Activated naive CD4-positive, alpha-beta T cell treated with anti-CD3 and anti-CD28 coated beads, Interleukin-2, amount 50 U/mL, for 16 hours (primary cell): ENCODE data around the gene B4GALNT3.
"Not testable (repeated sequence)": the region's sequence is repeated elsewhere in the genome, so short reads cannot be mapped to it uniquely, and the experiment has no call there.

Experiments
- DNase-seq: peaks from one replicate; pipeline ENCODE4 v3.0.0-alpha.2; 2020

Gene B4GALNT3

GRCh38 chr12:561391-561705 lies 101.6 kb downstream of the B4GALNT3 start:
- no peak for DNase-seq

DNA sequence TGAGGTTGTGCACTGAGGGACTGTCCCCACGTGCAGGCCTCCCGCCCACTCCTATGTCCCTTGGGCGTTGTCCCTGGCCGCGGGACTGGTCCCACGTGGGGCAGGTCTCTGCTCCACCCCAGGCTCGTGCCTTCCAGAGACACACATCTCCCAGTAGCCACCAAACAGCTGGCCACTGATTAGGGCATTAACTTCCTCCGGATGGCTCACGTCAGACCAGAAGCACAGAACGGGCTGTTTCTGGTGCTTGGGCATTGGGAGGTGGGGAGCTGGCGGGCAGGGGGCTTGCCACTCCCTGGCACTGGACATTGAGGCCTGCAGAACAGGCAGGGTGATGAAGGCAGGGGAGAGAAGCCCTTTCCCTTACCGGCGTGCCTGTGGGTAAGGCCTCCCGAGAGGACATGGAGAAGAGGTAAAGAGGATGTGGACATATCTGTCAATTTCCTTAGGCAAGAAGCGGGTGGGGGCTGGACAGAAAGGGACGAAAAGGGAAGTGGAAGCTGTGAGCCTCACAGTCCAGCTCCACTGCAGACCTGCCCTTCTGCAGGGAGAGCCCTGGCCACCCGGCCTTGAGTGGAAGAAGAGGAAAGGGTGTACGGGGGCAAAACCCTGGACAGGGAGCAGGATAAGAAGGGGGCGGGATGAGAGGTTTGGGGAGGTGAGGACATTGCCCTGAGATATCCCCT lies 102.3 kb downstream of the B4GALNT3 start:
- DNase-seq, result no peak

GRCh38 chr12:562634-563033 lies 102.9 kb downstream of the B4GALNT3 start:
- DNase-seq, result no peak

DNA sequence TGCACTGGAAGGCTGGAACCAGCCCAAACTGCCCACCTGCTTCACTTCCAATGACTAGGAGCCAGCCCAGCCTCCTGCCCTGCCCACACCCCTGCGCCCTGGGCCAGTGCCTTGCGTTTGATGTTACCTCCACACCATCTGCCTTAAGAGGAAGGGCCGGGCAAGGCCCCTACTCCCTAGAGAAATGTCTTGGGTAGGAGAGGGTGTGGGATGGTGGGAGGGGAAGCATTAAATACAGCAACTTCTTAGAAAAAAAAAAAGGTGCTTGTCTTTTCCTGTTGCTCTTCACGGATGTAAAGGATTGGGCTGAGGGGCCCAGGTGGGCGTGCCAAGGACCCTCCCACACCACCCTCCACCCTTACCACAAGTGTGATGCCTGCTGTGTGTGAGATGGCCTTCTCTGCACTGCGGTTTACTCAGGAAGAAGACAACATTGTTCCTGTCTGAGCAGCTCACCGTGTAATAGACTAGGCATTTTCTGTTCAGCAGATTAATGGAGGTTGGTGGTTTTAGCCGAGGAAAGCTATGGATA lies 103.6 kb downstream of the B4GALNT3 start:
- peak; percentile 41 for DNase-seq

GRCh38 chr12:563787-564298 lies 104.1 kb downstream of the B4GALNT3 start:
- DNase-seq, result no peak

DNA sequence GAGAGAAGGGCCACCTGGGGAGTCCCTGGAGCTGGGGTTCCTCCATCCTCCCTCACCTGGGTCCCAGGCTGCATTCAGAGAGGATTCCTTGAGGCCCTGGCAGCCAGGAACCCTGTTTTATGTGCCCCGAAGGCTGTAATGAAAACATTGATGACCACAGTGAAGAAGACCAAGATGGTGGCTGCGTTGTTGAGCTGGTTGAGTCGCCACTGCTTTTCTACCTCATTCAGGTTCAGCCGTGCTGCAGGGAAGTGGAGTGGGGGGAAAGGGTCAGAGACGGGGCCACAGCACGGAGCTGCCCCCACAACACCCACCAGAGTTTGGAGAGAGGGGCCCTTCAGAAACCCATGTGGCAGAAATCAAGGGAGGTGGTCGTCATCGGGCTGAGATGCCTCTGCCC lies 105.4 kb downstream of the B4GALNT3 start:
- DNase-seq, result no peak

DNA sequence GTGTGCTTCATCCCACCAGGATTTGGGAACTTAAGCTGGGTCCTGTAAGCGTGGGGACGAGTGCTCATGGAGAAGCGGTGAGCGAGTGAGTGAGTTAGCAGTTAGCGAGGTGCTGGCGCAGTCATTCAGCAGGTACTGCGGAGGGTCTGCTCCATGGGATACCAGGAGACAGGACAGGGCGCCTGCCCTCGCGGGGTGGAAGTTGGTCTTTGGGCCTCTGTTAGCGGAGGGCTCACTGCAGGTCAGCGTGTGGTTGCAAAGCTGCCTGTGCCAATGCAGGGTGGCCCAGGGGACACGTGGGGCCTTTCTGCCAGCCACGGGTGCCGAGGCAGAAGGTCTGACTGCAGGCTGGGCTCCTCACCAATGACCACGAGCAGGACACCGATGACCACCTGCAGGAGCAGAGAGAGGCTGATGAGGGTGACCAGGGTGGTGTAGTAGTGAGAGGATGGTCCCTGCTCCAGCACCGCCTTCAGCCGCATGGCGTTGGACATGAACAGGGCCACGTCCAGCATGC lies 105.9 kb downstream of the B4GALNT3 start:
- DNase-seq, result no peak

DNA sequence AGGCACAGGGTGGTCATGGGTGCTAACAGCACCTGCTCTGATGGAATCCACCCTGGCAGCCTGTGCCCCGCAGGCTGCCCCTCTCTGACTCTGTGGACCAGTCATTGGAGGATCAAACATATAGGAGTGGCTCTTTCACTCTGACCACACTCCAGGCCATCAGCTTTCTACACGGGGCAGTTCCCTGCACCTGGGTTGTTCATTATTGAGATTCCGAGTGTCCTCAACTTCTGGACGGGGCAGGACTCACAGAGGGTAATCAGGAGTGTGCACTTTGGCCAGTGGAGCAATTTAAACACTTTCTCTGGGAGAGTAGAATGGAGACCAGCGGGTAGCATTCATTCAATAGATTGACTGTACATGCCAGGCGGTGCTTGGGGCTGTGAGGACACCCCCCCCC lies 108.7 kb downstream of the B4GALNT3 start:
- DNase-seq, result no peak

GRCh38 chr12:569091-569676 lies 109.4 kb downstream of the B4GALNT3 start:
- DNase-seq, result no peak

GRCh38 chr12:569803-570434 lies 110.2 kb downstream of the B4GALNT3 start:
- DNase-seq, result peak; percentile 88

GRCh38 chr12:570435-570920 lies 110.7 kb downstream of the B4GALNT3 start:
- DNase-seq, result no peak

- DNase-seq, result no peak
Observed at GRCh38 chr12:570921-571794, 111.4 kb downstream of the B4GALNT3 start.

GRCh38 chr12:571795-572531 lies 112.2 kb downstream of the B4GALNT3 start:
- DNase-seq, result no peak

GRCh38 chr12:572532-572899 lies 112.8 kb downstream of the B4GALNT3 start:
- no peak for DNase-seq

GRCh38 chr12:573232-573631 lies 113.5 kb downstream of the B4GALNT3 start:
- DNase-seq, result no peak

DNA sequence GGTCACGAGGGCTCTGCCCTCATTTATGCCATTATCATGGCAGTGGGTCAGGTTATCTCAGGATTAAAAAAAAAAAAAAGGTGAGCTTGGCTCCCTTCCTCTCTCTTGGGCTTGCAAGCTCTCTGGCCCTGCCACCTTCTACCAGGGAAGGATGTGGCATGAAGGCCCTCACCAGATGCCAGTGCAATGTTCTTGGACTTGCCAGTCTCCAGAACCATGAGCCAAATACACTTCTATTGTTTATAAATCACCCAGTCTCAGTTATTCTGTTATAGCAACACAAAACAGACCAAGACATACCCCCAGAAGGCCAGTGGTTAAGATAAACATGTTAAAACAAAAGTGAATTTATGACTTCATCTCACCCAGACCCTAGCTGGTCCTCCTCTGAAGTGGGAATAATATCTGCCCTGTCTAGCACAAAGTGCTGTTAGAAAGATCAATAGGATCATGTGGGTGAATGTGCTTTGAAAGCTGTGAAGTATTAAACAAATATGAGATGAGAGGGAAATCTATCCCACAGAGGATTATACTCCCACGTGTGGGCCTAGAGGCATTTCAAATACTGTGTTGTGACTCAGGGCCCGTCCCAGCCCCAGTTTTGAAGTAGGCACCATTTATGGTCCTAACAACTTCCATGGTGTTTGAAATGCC lies 114.9 kb downstream of the B4GALNT3 start:
- DNase-seq, result no peak

- DNase-seq, result no peak
Observed at GRCh38 chr12:575129-575502, 115.4 kb downstream of the B4GALNT3 start.

GRCh38 chr12:575948-576614 lies 116.3 kb downstream of the B4GALNT3 start:
- peak; percentile 85 for DNase-seq

- DNase-seq, result no peak
Observed at GRCh38 chr12:576615-577110, 116.9 kb downstream of the B4GALNT3 start.

GRCh38 chr12:577994-578747 lies 118.4 kb downstream of the B4GALNT3 start:
- DNase-seq, result not testable (repeated sequence)
